Right cardiac atrium (tissue), 5 donors: ENCODE results near the gene SLC2A9. TPM values are rescaled to one million over a fixed set of nuclear protein-coding genes. Genes with fewer than 3 reads are reported as not detected.

Experiments used
- polyA plus RNA-seq: library from polyadenylated mRNA; stranded (reverse); fragments of 200-250 nt; gene quantifications from one replicate; pipeline ENCODE4 v1.2.3, GENCODE V29; 2013
- total RNA-seq, 4 donors: library from RNA; stranded (reverse); fragmentation: NEBNext Ultra II Directional; extraction: Animal tissue kit (Norgen Biotek cat#: 25700); gene quantifications; one replicate each; pipeline ENCODE4 v1.2.1, GENCODE V29; 2021
- donor health status: healthy with polysubstance abuse.
- donor health status: DM: no; HTN: yes; CAD: no.
- donor health status: DM: no; HTN: no; CAD: no.
- donor health status: DM: no; HTN: yes; CAD: no; lungs with severe emphysema.
- donor health status: DM: yes; HTN: yes; CAD: no.

SLC2A9 gene
- total and polyA plus RNA-seq, 5 donors = 5.1 to 18.7 (median 13.1) TPM

Other genes starting within 250 kb of the SLC2A9 start
- gene DRD5, start 239.9 kb downstream of the SLC2A9 start, total RNA-seq = not detected
- 0.07 TPM for gene DRD5, start 239.9 kb downstream of the SLC2A9 start, polyA plus RNA-seq
- gene WDR1, start 95.3 kb upstream of the SLC2A9 start, total RNA-seq = 100 to 1,000 TPM; 181 to 280 (median 218) TPM
- gene WDR1, start 95.3 kb upstream of the SLC2A9 start, polyA plus RNA-seq = 116 TPM